IPS DF 19.7 (cell line): Measurements from ENCODE around the gene DYRK3.
A peak's percentile ranks its signal among the peaks of the same experiment; 100 is the strongest.
"Not testable (repeated sequence)": the region's sequence is repeated elsewhere in the genome, so short reads cannot be mapped to it uniquely, and the experiment has no call there.

Source experiments
- DNase-seq: peaks from one replicate; pipeline ENCODE4 v3.0.0-alpha.2; 2013; ENCODE audit warnings: low read depth, low spot score

The DYRK3 gene

DNA sequence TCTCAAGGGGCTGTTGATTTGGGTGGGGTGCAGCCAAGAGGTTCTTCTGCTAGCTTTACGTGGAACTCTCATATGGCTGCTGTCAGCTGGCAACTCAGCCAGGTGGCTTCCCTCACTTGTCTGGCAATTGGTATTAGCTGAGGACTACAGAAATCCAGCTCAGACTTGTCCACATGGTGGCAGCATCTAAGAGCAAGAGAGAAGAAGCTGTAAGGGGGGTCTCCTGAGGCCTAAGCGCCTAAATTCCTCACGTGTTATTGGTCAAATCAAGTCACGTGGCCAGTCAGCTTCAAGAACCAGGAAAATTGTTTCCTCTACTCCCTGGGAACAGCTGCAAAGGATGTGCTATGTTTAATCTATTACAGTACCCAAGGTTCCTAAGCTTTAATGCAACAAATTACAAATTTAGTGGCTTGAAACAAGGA is 4.2 kb upstream of the DYRK3 start:
- DNase-seq: peak; percentile 96

DNA sequence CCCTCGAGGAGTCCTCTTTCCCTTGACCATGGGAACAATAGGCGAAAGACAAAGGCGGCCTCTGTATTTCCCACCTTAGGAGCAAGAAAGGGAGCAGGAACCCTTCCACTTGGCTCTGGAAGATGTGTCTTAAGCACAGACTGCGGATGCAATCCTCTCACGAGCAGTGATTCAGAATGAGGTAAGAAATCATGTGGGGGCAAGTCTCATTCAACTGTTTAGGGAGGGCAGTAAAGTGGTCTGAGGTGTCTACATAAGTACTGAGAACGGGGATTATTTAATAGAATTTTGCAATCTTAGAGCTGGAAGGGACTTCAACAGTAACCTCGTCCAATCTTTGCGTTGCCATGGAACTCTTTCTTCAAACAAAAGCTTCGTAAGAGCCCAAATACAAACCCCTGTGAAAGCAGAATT is 1.6 kb upstream of the DYRK3 start:
- DNase-seq: no peak

DNA sequence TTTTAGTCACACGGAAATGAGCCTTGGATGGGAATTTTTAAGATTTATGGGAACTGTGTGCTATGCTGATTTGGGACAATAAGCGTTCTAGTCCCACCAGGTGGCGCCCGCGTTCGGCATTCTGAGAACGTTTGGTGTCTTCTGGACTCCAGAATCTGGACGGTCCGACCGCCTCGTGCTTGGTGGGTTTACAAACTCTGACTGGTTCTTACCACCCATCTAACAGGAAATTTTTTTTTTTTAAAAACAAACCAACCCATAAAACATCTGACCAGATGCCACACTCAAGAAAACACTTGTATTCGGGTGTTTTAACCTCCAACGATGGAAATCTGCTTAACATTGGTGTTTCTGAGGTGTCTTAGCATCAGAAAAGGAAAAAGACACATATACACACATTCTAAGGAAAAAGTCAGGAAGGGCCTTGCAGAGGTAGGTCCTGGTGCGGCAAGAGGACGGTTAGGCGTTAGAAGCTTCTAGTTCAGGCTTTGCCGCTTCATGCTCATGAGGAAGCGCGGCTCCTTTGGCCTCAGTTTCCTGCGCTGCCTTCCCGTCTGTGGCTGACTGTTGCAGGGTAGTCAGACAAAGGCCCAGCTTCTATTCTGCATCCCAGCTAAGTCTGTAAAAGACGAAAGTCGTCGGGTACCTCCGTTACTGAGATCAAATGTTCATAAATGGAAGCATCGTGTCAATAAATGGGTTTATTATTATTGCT is 814 bp upstream of the DYRK3 start:
- no peak for DNase-seq

DNA sequence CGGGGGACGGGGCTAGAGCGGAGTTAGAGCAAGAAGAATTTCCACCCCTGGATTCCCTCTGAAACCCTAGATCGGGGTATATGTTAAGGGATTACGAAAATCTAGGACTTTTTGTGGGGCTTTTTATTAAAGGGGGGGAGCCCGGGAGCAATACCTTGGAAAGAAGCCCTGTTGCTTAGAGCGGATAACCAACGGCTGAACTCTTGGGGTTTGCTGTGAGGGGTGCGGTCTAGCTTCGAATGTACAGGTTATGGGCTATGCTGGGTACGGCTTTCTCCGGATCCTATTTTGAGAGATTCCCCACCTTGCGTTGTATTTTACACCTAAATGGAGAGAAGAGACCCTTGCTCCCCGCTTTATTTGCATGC is 626 bp downstream of the DYRK3 start:
- DNase-seq: no peak

DNA sequence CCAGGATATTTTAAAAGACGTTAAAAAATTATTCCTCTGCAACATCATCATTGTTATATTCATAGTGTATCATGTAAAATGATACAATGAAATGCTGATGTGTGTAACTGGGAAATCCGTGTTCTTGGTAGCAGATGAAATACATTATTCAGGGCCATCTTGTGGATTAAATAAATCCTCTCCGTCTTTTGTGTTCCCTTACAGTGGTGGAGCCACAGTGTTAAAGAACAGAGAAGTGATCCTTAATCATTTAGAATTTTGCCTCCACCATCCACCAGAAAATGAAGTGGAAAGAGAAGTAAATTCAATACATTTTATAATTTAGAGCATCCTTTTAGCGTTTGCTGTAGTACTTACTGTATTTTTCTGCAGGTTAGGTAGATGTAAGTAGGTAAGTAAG is 1.3 kb downstream of the DYRK3 start:
- DNase-seq: no peak

DNA sequence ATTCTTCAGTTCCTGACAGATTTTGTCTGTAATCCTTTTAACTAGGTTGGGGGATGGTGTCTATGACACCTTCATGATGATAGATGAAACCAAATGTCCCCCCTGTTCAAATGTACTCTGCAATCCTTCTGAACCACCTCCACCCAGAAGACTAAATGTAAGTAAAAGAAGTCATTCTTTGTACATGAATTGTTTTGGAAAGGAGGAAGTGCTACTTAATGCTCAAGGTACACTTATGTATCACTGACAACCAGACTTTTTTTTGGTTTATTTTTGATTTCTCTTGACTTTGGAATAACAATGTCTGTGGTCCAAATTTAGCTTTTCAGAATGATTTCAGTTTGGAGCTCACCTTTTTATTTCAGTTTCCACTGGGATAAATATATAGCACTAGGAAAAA is 2.3 kb downstream of the DYRK3 start:
- no peak for DNase-seq

DNA sequence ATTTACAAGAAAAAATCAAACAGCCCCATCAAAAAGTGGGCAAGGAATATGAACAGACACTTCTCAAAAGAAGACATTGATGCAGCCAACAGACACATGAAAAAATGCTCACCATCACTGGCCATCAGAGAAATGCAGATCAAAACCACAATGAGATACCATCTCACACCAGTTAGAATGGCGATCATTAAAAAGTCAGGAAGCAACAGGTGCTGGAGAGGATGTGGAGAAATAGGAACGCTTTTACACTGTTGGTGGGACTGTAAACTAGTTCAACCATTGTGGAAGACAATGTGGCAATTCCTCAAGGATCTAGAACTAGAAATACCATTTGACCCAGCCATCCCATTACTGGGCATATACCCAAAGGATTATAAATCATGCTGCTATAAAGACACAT is 6.7 kb downstream of the DYRK3 start:
- DNase-seq: not testable (repeated sequence)

DNA sequence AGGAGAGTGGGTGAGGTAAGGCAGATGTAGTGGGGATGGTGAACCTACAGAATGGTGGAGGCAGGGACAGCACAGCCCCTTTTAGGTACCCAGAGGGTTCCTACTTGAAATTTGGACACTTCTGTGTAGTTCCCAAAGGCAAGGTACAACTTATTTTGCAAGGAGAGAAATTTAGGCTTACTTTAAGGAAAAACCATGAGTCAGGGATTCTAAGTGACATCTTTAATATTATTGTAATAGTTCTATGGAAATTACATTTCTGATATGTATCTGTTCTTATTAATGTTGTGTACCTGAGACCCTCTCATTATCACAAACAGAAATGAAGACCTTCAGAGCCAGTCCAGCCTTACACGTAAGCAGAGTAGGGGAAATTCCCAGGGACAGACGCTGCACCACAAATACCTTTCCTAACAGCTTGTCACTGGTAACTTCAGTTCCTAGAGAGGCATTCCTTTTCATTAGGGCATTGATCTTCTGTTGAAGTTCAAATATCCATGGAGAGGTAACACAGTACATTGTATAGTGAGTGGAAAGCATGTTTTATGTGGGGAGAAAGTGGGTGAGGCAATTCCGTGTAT is 7.9 kb downstream of the DYRK3 start:
- DNase-seq: no peak

DNA sequence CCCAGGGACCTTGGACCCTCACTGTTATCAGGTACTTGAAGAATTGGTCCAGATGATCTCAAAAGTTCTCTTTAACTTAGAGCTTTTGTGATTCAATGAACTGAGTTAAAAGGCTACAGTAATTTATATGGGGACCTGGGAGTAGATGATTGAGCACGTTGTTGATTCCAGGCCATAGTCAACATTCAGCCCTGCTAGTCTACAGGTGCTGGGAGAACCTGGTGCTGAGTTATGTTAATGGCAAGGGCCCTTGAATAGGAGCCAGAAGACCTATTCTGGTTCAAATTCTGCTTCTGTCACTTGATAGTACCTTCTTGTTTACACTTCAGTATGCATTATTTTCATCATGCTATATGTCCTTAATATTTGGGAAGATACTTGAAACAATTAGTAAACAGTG is 11.2 kb downstream of the DYRK3 start:
- DNase-seq: no peak

DNA sequence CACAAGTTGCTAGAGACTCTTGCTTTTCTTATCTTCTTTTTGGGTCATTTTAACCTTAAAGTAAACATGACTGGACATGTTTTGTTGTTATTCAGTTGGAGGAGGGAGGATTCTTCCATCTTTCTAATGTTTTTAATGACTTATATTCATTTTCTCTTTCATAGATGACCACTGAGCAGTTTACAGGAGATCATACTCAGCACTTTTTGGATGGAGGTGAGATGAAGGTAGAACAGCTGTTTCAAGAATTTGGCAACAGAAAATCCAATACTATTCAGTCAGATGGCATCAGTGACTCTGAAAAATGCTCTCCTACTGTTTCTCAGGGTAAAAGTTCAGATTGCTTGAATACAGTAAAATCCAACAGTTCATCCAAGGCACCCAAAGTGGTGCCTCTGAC is 11.9 kb downstream of the DYRK3 start:
- DNase-seq: no peak

DNA sequence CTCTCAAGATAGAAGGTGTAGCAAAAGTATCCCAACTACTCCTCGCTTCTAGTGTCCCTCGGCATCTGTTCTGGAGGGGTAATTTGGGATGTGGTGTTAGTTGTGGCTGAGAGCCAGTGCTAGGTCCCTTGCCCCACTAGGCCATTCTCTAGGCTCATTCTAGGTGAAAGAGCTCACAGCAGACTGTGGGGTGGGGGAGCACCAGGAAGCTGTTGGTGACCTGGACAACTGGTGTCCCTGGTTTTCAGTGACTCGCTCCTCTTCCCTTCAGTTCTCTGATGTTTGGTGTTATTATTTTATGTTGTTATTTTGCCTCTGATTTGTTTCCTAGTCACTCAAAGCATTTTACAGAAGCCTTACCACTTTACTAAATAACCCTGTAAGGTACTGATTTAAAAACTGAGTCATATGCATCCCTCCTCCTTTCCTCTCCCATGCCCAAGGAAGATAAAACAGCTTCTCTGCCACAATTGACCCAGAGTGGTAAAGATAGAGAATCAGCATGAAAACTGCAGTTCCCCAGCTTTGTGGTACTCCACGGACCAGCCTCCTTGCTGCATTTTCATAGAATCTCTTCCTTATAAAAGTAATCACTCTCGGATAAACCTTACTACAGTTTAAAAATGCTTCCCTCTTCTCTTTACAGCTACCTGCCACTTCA is 14.1 kb downstream of the DYRK3 start:
- no peak for DNase-seq

DNA sequence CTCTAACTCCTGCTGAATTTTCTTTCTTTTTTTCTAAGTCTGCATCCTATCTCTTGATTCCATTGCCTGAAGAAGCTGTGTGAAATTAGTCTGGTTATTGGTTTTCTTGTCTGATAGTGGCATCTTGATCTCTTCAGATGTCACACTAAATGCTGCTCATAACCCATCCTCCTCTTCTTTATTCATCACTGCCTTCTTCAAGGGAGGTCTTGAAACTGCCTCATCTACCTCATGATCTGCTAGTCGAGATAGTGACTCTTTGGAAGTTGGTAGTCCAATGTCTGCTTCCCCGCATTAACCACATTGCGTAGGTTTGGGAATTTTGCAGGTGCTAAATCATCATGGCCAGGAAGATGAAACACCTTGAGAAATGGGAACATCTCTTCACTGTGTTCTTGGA is 15.7 kb downstream of the DYRK3 start:
- DNase-seq: no peak

DNA sequence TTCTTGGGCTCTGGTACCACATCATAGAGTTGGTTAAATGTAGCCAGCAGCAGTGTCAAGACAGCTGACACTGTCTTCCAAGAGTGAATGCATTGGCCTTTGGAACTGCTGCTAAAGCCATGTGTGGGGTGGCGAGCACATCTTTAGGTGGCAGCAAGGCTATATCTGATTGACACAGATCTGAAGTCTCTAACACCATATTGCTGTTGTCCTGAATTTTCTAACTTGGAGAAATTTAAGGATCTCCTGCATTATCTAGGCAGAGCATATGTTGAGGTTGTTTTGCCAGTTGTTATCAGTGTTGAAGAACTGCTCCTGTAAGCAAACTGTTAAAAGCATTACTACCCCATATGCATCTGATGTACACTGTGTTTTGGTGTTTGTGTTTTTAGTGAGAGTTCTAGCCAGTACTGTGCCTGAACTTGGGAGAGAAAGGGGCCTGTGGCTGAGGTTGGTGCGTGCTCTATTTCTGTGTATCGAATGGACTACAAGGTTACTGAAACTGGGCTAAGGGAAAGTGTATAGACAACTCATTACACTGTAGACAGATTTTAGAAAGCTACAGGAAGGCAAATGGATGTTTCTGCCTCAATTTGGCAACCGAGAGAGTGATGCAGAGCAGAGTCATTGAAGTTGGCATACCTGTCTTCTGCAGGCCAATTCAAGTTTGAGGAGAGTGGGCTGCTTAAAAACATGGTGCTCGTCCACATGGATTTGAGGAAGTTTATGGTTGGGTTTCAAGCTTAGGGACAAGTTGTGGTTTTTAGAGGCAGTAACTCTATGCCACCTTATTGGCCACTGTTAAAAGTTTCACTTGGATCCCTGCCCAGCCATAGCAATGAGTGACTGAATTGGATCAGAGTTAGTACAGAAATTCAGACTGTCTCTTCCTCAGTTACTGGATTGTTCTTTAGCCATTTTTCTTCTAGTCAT is 16.9 kb downstream of the DYRK3 start:
- no peak for DNase-seq

DNA sequence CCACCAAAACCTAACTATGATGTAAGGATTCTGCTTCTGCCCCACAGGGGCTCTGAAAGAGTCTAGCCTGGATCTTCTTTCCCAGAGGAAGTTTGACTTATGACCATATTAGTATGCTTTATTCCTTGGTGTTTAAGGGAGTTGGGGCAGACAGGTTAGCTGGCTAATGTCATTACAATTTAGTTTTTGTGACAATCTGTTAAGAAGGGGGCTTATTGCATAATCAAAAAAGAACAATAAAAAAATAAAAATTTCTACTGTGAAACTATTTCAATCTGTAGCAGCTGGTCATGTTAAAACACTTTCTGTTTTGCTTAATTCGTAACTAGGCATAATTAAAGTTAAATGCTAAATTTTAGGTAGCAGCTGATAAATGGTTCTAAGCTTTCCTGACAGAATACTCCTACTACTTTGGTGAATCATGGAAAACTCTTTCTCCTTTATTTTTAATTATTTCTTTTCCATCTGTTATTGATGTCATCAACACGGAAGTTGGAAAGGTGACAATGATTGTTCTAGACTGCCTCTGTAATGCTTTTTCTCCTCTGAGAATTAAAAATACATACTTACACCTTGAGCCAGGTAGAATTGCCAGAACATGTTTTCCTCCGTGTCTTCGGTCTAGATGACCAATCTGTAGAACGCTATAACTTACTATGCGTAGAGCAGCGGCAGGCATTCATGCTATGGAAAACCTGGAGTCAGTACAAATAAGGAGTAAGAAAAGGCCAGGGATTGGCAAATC is 18.6 kb downstream of the DYRK3 start:
- DNase-seq: no peak

DNA sequence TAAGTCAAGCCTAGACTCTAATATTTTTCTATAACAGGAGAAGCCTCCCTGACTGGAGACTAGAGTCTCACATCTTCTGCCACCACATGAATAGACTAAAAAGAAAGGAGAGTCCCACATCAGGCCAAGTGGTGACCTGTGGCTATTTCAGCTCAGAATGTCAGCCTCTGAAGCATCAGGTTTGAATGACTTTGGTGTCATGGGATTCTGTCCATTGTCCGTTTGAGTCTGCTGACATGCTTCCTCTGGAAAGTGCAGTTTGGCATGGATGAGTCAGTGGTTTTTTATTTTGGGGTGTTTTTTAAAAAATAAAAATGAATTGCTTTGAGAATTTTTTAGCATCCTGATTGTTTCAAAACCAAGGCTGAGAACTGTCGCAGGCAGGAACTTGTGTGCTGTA is 19.5 kb downstream of the DYRK3 start:
- DNase-seq: no peak

DNA sequence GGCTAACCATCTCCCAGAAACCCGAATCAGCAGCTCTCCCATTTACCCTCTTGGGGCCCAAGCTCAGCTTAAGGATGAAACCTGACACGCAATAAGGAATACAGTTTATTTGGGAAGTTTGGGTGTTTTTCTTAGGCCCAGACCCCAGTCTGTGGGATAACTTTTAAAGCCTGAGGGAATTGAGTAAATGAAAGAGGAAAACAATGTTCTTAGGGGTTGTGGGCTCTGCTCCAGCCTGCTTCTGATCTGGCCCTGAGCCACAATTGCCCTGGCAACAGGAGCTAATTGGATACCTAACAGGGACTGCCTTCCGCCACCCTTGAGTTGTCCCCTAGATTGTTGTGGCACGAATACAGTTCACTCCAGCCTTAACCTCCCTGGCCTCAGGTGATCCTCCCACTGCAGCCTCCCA is 20.1 kb downstream of the DYRK3 start:
- DNase-seq: no peak

DNA sequence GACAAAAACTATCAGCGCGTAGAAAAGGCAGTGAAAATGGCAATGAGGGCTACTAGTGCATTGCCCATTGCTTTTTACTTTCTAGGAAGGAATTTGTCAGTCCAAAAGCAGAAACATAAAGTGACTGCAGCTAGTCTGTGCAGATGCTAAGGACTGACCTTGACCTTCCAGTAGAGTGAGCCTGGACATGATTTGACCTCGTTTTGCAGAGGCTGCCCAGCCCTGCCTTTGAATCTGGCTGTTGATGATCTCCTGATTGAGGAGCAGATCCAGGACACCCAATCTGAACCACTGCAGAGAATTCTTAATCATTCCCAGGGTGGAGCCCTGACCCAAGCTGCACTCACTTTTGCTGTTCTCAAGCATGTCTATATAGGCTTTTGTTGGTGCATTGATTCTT is 21.6 kb downstream of the DYRK3 start:
- DNase-seq: no peak

DNA sequence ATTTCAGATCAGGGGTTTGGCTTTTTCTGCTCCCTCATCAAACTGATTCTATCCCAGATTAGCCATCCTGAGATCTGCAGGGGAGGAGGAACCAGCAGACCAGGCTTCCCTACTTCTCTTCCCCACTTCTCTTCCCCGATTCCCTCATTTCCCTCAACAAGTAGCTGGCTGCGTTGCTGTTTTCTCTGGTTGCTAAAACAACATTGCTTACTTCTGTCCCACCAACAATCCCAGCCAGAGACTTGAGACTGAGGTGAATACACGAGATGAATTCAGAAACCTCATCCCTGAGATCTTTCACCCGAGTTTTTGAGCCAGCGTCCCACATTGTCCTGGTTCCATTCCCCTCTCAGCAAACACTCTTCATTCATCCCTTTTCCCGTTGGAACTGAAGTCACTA is 22.4 kb downstream of the DYRK3 start:
- DNase-seq: no peak

DNA sequence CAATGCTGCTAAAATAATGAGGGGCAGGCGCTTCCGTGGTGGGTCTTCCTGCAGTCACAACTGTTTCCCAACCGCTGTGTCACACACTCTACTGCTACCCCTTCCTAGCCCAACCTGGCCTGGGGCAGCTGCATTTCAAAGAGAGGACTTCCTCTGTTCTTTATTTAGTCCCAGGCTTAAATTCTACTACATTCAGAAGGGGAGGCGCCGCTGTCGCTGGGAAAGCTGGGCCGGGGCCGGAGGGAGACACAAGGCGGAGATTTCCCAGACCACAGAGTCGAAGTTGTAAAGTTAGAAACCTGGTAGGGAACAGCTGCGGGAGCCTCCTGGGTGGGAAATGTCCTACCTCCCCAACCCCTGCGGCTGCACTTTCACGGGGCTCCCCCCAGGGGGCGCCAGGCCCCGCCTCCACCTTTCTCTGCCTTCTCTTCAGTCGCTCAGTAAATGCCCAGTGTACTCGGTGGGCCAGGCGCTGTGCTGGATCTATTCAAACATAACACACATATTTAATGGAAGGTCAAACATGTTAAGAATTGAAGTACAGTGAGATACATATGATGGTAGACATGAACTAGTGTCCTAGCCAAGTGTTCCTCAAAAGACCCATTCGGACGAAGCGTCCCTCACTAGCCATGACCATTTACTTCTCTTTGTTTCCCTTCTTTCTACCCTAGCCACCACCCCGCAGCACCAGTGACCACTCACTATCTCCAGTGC is 23.1 kb downstream of the DYRK3 start:
- no peak for DNase-seq

DNA sequence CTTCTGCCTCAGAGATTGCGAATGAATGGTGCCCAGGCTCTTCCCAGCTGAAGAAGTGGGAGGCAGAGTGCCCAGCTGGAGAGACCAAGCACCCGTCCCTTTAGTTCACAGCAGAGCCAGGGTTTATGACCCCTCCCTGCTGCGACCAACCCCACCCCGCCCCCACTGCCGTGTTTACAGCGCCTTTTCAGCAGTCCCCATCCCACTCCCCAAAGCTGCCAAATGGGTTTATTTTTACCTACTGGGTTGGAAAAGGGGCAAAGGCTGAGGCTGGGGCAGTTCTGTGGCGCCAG is 23.6 kb downstream of the DYRK3 start:
- no peak for DNase-seq

DNA sequence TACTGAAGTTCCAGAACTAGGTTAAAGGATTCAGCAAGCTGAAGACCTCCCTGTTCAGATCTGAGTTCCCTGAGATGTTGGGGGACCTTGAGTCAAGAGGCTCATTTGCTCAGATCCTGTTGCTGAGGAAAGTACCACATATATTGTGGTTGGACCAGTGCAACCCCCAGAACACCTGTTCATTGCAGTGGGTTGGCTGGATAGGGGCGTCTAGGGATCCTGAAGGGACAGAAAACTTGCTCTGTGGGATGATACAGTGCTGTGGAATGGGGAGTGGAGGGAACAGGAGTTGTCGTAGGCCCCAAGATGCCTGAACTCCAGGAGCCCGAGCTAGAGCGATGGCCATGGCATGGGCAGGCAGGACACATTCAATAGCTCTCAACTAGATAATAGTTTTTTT is 24.8 kb downstream of the DYRK3 start:
- no peak for DNase-seq
